GM19395 (cell line): ENCODE measurements around the gene SLC25A13.

Experiments used
- ATAC-seq: cut with Tn5 transposase; IDR thresholded peaks from one replicate; pipeline ENCODE4 v1.9.1; 2021; ENCODE audit warnings: mild to moderate bottlenecking, moderate library complexity; ENCODE audit not compliant: unreplicated experiment

SLC25A13 gene

DNA sequence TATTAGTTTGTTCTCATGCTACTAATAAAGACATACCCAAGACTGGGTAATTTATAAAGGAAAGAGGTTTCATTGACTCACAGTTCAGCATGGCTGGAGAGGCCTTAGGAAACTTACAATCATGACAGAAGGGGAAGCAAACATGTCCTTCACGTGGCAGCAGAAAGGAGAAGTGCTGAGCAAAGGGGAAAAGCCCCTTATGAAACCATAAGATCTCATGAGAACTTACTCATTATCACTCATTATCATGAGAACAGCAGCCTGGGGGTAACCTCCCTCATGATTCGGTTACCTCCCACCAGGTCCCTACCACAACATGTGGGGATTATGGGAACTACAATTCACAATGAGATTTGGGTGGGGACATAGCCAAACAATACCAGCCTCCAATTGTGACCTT lies 4.9 kb upstream of the SLC25A13 start:
- peak; percentile 32 for ATAC-seq

DNA sequence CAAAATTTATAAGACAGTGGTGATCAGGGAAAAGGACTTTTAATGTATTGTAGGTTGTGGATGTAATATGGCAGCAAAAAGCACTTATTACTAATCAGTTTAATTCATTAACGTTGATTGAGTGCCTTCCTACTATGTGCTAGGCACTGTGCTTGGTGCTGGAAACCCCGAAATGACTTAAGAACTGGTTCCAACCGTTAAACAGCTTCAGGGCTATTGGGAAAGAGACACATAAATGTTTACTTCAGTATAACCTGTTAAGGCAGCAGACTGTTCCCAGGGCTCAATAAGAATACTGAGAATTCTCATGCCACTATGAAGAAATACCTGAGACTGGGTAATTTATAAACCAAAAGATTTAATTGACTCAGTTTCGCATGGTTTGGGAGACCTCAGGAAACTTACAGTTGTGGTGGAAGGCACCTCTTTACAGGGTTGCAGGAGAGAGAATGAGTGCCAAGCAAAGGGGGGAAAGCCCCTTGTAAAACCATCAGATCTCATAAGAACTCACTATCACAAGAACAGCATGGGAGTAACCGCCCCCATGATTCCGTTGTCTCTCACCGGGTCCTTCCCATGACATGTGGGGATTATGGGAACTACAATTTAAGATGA lies 1.1 kb upstream of the SLC25A13 start:
- no peak for ATAC-seq

DNA sequence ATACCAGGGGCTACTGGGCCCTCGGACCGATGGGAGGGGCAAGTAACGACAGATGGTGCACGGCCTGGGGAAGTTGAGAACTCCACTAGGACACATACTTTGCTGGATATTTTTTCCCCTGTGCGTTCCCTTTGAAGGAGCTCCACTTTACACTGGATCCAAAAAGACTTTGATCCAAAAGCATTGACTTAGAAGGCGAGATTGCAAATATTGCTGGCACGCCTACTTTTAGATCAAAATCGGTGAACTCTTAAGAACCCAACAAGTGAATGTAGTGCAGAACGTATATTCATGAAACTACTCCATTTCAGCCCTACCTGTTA lies 436 bp upstream of the SLC25A13 start:
- peak; percentile 28 for ATAC-seq

DNA sequence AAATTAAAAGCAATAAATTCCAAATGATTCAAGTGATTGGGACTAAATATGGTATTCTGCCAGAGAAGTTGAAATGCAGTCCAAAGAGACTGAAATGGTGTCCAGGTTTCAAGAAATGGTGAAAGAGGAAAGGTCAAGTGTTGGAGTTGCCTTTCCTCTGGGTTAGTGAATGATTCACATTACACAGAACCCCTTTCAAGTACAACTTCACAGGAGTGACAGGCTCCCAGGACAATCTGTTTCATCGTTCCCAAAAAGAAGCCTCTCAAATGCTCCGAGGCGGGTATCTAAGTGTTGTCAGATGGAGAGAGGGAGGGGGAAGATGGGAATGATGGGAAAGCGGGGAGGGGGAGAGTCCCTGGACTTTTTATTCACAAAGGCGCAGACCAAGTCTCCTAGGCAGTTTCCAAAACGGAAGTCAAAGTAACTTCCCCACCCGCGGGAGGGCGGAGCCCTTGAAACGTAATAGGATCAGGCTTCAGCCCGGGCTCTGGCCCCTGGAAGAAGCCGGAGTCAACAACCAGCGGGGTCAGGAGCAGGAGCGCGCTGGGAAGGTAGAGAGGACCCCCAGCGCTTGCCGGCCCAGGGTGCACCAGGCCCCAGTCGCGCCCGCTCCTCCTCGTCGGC lies 754 bp downstream of the SLC25A13 start:
- peak; percentile 61 for ATAC-seq

DNA sequence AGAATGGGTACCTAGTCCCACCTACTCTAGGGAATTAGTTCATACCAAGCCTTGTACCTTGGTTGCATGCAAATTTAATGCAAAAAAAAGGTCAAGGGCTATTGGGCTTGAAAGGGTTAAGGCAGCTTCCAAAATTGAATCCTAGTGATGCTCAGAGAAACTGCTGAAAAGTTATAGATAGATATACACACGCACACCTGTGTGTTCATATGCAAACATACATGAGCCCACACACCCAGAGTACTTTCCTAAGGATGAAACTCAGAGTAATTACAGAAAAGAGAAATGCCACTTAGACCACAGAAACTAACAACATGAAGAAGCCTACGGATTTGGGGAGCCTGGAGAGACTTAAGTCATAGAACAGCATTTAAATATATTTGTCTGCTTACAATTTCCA lies 1.5 kb downstream of the SLC25A13 start:
- peak; percentile 56 for ATAC-seq

DNA sequence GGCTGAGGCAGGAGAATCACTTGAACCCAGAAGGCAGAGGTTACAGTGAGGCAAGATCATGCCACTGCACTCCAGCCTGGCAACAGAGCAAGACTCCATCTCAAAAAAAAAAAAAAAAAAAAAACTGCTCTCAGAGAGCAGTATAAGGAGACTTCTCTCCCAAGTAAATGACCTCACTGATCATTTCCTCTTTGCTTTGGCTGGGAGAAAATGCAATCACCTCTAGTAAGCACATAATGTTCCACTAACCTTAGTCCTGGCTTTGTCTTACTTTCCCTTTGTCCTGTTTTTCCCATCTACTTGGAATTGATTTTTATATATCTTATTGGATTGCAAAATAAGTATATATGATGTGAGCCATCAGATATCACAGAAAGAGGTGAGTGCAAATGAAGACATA lies 2.5 kb downstream of the SLC25A13 start:
- no peak for ATAC-seq

DNA sequence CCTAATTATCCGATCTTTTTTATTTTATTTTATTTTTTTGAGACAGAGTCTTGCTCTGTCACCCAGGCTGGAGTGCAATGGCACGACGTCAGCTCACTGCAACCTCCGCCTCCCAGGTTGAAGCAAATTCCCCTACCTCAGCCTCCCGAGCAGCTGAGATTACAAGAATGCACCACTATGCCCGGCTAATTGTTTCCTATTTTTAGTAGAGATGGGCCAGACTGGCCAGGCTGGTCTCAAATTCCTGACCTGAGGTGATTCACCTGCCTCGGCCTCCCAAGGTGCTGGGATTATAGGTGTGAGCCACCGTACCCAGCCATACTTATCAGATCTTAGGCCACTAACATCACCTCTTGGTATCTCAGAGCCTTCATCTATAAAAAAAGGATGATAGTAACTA lies 4.9 kb downstream of the SLC25A13 start:
- no peak for ATAC-seq

DNA sequence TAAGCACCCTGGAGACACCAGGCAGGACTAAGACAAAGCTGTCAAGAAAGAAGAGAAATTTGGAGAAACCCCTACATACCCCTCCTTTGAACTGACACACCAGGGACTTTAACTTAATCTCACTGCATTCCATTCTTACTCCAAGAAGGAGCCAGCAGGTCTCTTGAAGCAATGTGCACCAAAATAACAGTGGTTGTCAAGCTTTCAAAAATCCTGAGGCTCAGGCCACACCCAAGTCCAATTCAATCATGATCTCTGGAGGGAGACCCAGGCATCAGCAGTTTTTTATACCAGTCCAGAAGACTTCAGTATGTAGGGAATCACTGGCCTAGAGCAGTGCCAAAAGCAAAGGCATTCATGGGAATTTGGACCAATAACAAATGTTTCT lies 6.8 kb downstream of the SLC25A13 start:
- ATAC-seq = no peak

DNA sequence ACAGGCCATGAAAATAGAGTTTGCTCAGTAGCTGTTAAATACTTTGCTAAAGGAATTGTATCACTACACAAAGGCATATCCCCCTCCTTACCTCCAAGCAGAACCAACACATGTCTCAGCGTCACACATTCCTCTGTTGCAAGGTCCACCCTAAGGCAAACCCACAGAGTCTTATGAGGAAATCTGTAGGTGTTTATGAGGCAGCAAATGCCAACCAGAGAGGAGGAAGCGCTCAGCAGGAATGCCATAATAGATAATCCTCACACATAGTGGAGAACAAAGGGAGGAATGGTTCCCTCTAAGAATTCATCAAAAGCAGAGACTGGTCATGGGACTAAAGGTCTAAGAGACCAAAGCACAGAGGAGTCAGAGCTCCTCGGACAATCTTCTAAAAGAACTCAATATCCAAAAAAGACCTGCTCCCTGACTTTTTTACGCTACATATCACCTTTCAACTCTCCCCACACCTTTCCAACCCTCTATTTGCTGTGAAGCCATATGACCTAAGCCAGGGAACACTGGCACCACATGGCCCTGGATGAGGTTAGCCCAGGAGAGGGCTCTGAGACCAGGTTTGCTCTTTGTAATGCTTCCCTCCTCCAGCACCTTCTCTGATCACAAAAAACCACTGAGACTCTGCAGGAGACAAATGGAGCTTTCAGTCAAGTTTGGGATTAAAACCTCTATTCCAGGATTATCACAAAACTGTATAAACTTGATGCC lies 7.3 kb downstream of the SLC25A13 start:
- ATAC-seq = no peak

DNA sequence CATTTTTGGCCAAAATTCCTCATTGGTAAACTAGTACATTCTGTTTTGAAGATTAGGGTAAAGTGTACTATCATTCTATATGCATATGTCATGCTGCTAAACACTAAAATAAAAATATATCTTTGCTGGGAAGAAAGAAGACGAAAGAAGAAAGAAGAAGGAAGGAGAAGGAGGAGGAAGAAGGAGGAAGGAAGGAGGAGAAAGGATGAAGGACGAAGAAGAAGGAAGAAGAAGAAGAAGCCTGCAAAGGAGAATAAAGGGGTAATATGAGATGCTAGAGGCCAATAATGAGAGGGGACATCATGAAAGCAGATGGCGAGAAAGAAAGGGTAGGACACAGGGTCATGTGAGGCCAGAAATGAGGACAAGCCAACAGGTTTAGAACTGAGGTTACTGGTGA lies 8.0 kb downstream of the SLC25A13 start:
- no peak for ATAC-seq

DNA sequence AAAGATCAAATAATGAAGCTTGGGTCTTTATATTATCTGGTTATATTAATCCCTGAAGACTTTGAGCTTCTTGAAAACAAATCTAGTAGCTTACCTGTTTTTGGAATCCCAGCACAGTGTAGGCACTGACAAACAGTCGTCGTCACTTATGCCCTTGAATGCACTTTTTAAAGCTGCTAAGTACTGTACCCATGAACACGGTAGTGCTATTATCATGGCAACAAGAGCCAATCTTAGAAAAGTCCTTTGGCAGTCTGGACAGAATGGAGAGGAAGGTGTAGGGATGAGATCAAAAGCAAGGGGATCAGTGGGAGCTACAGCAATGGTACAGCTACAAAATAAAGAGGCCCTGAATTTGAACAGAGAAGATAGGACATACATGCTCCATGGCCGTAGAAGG lies 9.4 kb downstream of the SLC25A13 start:
- no peak for ATAC-seq

DNA sequence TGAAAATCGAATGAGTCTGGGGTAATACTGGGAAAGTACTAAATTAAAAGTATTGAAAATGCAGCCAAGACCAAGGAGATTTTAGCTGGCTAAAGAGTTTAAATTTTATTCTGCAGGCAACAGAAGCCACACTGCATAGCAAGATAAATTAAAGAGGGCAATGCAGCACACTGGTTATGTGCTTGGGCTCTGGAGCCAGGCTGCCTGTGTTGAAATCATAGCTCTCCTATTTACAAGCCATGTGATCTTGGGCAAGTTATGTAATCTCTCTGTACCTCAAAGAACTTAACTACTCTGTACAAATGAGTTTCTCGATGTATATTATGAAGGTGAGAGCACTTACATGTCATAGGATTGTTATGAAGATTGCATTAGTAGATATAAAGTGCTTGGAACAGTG lies 9.9 kb downstream of the SLC25A13 start:
- ATAC-seq = no peak

DNA sequence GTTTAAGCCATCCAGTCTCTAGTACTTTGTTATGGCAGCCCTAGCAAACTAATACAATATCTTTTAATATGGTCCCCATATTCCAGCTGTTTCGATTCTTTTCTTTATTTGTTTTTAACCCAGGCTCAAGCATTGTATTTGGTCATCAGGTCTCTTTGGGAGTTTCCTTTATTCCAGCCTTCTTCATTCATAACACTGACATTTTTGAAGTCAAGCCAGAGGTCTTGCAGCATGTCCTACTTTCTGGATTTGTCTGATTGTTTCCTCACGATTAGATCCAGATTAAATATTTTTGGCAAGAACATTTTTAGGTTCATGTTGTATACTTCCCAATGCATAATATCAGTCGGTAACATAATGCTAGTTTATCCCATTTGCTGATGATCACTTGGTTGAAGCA lies 11.8 kb downstream of the SLC25A13 start:
- no peak for ATAC-seq

DNA sequence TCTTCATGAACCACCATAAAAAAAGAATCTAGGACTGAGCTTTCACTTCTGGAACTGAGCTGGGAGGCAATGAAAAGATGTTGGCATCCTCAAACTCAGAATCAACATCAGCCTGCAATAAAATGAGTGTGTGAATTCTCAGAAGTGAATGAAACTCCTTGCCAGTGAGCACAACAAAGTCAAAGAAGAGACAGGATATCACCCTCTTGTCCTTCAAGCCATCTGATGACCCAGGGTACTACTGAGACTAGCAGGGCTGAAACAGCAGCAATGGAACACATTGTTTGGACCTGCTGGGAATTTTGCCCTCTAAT lies 13.0 kb downstream of the SLC25A13 start:
- no peak for ATAC-seq

DNA sequence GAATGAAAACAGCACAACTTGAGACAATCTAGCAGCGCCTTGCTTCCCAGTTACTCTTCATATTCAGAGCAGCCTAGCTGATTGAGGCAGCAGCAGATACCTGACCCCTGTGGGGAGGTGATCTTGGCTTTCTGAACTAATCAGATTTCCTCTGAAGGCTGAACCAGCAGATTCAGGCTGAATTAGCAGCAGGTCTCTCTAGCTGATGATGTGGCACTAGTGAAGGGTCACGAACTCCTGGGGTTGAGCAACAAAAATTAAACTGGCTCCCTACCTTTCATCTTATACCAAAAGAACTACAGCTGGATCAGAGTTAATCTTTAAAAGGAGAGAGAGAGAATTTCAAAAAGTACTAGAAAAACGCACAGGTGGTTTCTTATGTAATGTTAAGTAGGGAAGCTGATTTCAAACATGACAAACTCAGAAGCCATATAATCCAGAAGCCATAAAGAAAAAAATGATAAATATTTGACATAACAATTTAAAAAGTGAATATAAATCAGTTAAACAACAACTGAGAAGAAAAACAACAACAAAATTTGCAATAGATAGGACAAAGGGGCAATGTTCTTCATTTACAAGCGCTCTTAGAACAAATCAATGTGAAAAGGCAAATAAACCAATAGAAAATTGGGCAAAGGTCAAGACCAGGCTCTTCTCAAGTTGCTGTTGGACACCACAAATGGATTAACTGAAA lies 13.5 kb downstream of the SLC25A13 start:
- ATAC-seq = no peak

DNA sequence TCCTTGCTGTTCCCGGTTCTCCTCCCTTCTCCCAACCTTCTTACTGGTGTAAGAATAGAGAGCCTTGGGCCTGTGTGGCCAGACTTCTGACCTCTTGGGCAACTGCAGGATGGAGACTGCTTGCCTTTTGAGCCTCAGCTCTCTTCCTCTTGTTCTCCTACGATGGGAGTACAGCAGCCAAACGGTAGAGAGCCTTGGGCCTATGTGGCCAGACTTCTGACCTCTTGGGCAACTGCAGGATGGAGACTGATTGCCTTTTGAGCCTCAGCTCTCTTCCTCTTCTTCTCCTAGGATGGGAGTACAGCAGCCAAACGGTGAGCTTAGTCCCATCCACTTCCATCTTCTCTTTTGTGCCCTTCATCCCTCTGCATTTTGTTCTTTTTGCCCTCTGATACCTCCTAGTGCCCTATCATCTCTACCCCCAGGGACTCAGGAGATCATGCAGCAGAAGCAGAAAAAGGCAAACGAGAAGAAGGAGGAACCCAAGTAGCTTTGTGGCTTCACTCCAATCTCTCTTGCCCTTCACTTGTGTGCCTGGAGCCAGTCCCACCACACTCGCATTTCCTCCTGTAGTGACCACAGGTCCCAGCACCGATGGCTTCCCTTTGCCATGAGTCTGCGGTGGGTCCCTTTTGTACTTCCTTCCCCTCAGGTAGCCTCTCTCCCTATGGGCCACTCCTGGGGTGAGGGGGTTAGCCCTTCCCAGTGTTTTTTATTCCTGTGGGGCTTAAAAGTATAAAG lies 15.3 kb downstream of the SLC25A13 start:
- ATAC-seq = no peak

DNA sequence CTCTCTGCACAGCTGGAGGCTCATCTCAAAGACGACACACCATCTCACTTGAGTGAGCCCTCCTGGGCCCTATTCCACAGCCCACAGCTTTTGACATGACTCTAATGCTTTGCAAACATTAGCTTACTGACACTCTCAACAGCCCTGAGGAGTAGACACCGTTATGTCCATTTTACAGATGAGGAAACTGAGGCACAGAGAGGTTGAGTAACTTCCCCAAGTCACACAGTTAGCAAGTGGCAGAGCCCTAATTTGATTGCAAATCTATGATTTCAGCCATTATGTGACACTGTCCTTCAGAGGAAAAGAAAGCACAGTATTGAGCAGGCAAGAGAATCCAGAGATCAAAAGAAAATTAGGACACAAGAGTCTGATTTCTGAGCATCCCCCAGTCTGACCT lies 16.0 kb downstream of the SLC25A13 start:
- ATAC-seq = no peak

DNA sequence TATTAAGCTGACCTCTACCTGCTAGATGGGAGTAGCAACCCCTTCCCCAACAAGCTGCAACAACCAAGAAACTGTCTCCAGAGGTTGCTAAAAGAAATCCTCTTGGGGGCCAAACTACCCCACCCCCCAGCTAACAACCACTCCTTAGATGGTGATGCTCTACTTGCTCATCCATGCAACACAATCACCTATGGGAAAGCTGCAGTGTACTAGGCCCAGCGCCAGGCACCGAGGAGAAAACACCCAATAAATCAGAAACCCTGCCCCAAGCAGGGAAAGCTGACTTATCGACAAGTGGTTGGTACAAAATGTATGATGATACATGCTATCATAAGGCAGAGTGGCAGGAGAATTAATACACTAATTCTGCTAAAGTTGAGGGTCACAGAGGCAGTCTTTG lies 17.3 kb downstream of the SLC25A13 start:
- no peak for ATAC-seq

DNA sequence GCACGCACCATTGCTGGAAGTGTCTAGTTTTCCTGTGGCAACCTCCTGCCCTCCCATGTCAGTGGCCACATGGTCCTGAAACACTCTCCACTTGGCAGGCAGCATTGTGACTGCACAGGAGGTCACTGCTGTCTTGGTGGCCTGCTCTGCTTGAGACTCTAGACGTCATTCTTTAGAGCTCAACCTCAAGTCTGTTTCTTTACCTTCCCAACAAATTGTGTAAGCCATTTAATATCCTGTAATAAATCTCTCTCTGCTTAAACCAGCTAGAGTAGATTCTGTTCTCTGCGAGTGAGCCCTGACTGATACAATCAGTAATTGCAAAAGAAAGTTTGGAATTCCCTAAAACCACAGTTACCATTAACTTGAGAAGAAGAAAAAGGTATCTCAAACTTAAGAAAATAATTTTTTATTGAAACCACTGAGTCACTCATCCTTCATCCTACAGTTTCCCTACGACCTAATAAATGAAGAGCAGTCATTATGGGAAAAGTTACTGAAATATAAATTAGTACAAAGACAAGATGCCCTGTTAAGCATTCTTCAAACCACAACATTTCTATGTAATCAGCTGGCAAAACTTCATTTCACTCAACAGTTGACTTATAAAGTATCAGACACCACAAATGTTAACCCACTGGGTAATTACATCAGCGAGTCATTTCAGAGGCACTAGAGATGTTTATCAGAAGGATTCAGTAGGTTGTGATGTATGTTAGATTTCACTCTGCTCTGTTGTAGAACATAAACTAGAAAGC lies 18.0 kb downstream of the SLC25A13 start:
- ATAC-seq = no peak

DNA sequence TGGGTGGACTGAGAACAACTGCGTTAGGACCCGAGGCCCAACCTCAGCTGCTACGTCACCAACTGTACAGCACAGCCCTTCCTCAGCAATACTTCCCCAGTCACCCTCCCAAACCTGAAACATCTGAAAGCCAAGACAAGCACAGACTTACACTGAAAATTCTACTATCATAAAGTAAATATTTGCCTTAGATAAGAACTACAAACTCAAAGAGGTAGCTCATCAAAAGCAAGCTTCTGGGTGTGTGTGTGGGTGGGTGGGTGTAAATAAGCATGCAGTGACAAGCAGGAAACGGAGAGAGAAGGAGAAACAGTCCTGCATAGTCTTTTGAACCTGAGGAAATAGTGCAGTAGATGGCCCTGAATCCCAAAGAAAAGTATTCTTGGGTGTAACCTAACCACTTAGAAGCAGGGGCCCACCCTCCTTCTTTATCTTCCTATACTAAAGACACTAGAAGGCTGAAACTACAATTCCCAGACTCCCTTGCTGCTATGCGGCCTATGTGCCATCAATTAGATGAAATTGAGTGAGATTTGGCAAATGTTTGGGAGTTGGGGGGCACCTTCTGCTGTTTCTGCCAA lies 18.7 kb downstream of the SLC25A13 start:
- no peak for ATAC-seq
